ENCODE measurements around the gene RCVRN. TPM values are rescaled to one million over a fixed set of nuclear protein-coding genes. Genes with fewer than 3 reads are reported as not detected.
"Not testable (repeated sequence)": the region's sequence is repeated elsewhere in the genome, so short reads cannot be mapped to it uniquely, and the experiment has no call there.

Gene RCVRN
- total RNA-seq, 6 experiments from 2014 or later, result not detected

DNA sequence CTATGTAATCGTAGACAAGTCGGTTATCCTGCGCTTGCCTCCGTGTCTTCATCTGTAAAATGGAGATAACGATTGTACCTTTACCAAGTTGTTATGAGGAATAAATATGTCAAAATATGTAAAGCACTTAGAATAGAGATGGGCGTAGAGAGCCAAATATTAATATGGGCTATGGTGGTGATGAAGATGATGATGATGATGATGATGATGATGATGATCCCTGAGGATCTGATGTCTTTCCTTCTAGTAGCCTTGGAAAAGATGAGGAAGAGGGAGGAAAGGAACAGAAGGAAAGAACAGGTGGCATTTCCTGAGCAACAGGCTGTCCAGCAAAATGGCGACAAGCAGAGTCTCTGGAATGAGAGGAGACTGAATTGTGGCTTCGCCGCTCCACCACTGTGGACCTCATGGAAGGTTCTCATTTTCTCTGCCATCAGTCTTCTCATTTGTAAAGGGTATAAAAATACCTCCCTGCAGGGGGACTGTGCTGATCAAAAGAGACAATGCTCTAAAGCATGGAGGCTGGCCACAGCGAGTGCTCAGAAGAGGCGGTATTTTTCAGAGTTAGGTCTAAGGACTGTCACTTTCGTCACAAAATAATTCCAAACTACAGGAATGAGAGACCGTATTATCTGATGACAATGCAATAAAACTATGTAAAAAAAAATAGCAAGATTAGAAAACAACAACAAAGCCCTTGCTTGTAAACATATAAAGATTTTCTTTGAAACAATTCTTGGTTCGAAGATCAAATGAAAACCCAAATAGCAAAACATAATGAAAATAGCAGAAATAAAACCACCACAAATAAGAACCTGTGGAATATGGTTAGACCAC, 17.2 kb upstream of the RCVRN start:
- H3K27ac ChIP-seq, result no peak overlapping the region
- 81% methylated on average over 14 of the region's 14 CpGs for WGBS (ENCODE audit: insufficient coverage, low coverage, low lambda C conversion rate, missing lambda C conversion rate)
- H3K27me3 ChIP-seq, result no peaks in the 10 kb centered on the region
- DNase-seq (no peak), ATAC-seq (no peak)
- intact Hi-C loops (cut with DNase I), result no loop called here
- H3K4me3 ChIP-seq, result no peak overlapping the region
- no peaks in the 10 kb centered on the region for H3K4me1 ChIP-seq
- no peaks in the 10 kb centered on the region for H3K36me3 ChIP-seq
- no peak for TF ChIP-seq POLR2A (IDR thresholded peaks at IDR 0.05)
- TF ChIP-seq CTCF (IDR thresholded peaks at IDR 0.05), result no peak
- no peaks in the 10 kb centered on the region for H3K9me3 ChIP-seq

GRCh38 chr17:9921216-9921615, 16.1 kb upstream of the RCVRN start:
- ATAC-seq; H3K27ac ChIP-seq; DNase-seq; H3K27me3 ChIP-seq; H3K9me3 ChIP-seq; H3K4me1 ChIP-seq; H3K36me3 ChIP-seq; H3K4me3 ChIP-seq; intact Hi-C loops (cut with DNase I): not testable (repeated sequence)
- 81% methylated on average over 13 of the region's 13 CpGs for WGBS (ENCODE audit: insufficient coverage, low coverage, low lambda C conversion rate, missing lambda C conversion rate)

GRCh38 chr17:9918804-9919352, 13.8 kb upstream of the RCVRN start:
- Histone ChIP-seq H3K4me1 (no peaks in the 10 kb centered on the region), H3K27me3 (no peaks in the 10 kb centered on the region), H3K27ac (no peak overlapping the region), H3K36me3 (no peaks in the 10 kb centered on the region), H3K4me3 (no peak overlapping the region), H3K9me3 (no peaks in the 10 kb centered on the region)
- intact Hi-C loops (cut with DNase I), result no loop called here
- DNase-seq (no peak), ATAC-seq (no peak)
- WGBS (ENCODE audit: insufficient coverage, low coverage, low lambda C conversion rate, missing lambda C conversion rate), result no CpG with 5 or more reads among the region's 5 CpGs
- no peak for TF ChIP-seq POLR2A (IDR thresholded peaks at IDR 0.05)
- no peak for TF ChIP-seq CTCF (IDR thresholded peaks at IDR 0.05)

DNA sequence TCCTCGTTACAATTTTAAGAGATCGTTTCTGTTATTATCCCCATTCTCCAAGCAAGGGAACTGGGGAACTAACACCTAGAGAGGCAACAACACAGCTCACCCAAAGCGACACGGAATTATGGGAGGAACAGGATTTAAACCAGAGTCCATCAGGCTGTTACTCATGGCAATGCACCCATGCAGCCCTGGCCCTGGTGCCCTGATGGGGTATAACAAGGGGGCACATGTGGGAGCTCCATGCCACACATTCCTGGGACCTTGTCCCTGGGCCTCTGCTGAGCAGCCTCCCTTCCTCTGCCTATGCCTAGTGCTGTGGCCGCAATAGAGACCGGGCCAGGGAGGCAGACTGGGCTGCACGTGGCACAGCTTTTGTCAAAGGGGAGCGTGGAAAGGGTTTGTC, 13.3 kb upstream of the RCVRN start:
- DNase-seq (no peak), ATAC-seq (no peak)
- H3K36me3 ChIP-seq, result no peaks in the 10 kb centered on the region
- H3K27me3 ChIP-seq, result no peaks in the 10 kb centered on the region
- 76% methylated on average over 6 of the region's 8 CpGs for WGBS (ENCODE audit: insufficient coverage, low coverage, low lambda C conversion rate, missing lambda C conversion rate)
- no peaks in the 10 kb centered on the region for H3K4me1 ChIP-seq
- no peak overlapping the region for H3K27ac ChIP-seq
- H3K9me3 ChIP-seq, result no peaks in the 10 kb centered on the region
- TF ChIP-seq CTCF (IDR thresholded peaks at IDR 0.05) (no peak), POLR2A (IDR thresholded peaks at IDR 0.05) (no peak)
- H3K4me3 ChIP-seq, result no peak overlapping the region
- intact Hi-C loops (cut with DNase I), result no loop called here

- Histone ChIP-seq H3K27ac (no peak overlapping the region), H3K9me3 (no peaks in the 10 kb centered on the region), H3K4me3 (no peak overlapping the region), H3K36me3 (no peaks in the 10 kb centered on the region), H3K27me3 (no peaks in the 10 kb centered on the region), H3K4me1 (no peaks in the 10 kb centered on the region)
- TF ChIP-seq POLR2A (IDR thresholded peaks at IDR 0.05) (no peak), CTCF (IDR thresholded peaks at IDR 0.05) (no peak)
- DNase-seq (no peak), ATAC-seq (peak in 1 of 4 donors; percentile 19)
- 32% methylated on average over 5 of the region's 19 CpGs for WGBS (ENCODE audit: insufficient coverage, low coverage, low lambda C conversion rate, missing lambda C conversion rate)
- intact Hi-C loops (cut with DNase I), result no loop called here
Observed at GRCh38 chr17:9917801-9918200, 12.7 kb upstream of the RCVRN start.

All from right lobe of liver (tissue), 6 donors.